ENCODE data around the gene CAPN1. TPM values are rescaled to one million over a fixed set of nuclear protein-coding genes. Genes with fewer than 3 reads are reported as not detected.

The CAPN1 gene
- total and polyA plus RNA-seq, 9 of the 15 experiments (the other 6 are each of a cell fraction or from before 2014, with no cell fraction given) = 3.5 to 199 (median 61.6) TPM

DNA sequence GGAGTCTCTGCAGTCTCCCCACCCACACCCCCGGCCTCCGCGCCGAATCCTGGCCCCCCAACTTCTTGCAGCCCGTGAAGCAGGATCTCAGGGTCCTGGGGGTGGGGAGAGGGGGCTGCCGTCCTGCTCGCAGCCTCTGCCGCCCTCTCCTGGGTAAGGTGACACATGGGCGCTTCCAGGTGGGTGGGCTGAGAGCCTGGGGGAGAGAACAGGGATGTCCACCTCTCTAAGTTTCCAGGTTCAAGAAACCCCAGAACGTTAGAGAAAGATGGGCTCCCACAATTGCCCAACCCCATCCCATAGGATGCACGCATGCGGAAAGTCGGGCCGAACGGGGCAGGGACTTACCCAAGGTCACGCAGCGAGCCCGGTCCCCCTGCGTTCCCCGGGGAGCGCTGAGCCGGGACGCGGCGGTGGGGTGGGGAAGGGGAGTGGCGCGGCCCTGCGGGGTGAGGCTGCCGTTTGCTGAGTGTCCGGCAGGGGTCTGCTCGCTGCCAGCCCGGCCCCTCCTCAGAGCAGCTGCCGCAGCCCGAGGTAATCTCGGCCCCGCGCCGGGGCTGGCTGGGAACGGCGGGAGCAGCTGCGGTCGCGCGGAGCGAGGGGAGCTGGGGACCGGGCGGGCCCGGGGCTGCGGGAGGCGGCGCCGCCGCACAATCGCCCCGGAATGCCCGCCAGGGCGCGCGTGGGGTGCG lies 705 bp upstream of the CAPN1 start:
- Histone ChIP-seq H3K4me3 (peak overlapping the region; percentile 98), H3K36me3 (ENCODE audit: control insufficient read depth, insufficient read depth, low read length) (peaks cover 34% of the 10 kb centered on the region), H2AFZ (ENCODE audit: low read depth, low read length) (peak overlapping the region; percentile 94), H3K27me3 (ENCODE audit: control insufficient read depth in 2 of 2, insufficient read depth in 2 of 2, low read length in 2 of 2) (no peaks in the 10 kb centered on the region), H3K79me2 (ENCODE audit: control insufficient read depth, insufficient read depth, low read length) (peaks cover 45% of the 10 kb centered on the region), H3K27ac (ENCODE audit: extremely low read depth, low read depth, low read length) (peak overlapping the region; percentile 77), H3K9me3 (replicated peaks; ENCODE audit: control insufficient read depth, insufficient read depth, low read depth, low read length) (no peaks in the 10 kb centered on the region), H4K20me1 (replicated peaks; ENCODE audit: control insufficient read depth, insufficient read depth, low read length) (no peaks in the 10 kb centered on the region), H3K4me2 (ENCODE audit: insufficient read depth, low read length) (peak overlapping the region; percentile 94), H3K9me1 (ENCODE audit: control insufficient read depth, insufficient read depth, low read length) (no peaks in the 10 kb centered on the region), H3K4me1 (replicated peaks in 1 of 2; ENCODE audit: control insufficient read depth in 2 of 2, insufficient read depth in 2 of 2, low read length in 2 of 2) (peaks cover 11 to 44% of the 10 kb centered on the region in 2 experiments), H3K9ac (ENCODE audit: insufficient read depth in 1 of 2, low read depth in 2 of 2, low read length in 2 of 2) (peak overlapping the region; percentile 73 to 94)
- intact Hi-C loops (cut with micrococcal nuclease) = loop anchor here (2.0 kb wide), 3 partner anchors 46 to 70 kb away; partner anchors contain the start of genes FAU, MRPL49, SYVN1 and TM7SF2
- no TSS peak for BruUV-seq (replicated peaks)
- DNase-seq (ENCODE audit: extremely low read depth in 1 of 4, low spot score in 3 of 4) (peak; percentile 73 to 84 (median 80)), ATAC-seq (peak; percentile 86), FAIRE-seq (peak; percentile 77)
- ChIA-PET POLR2A (interaction anchor here (0.5 to 5.7 kb wide), 19 partner anchors 10 to 910 kb away, joined by 3 to 90 read pairs (median 4); partner anchors contain the start of genes FAU, MRPL49, SPDYC and SYVN1), CTCF (ENCODE audit: low intra/inter-chr PET ratio) (interaction anchor here (0.8 to 2.6 kb wide), 5 partner anchors 47 to 167 kb away, joined by 3 to 19 read pairs (median 3); partner anchors contain the start of genes ARL2, SYVN1 and TM7SF2)
- in situ Hi-C loops (cut with MboI) = no loop called here
- WGBS (ENCODE audit: insufficient coverage, low coverage, missing lambda C conversion rate) = under 1% methylated on average over 45 of the region's 60 CpGs
- TF ChIP-seq, protein P1, sequence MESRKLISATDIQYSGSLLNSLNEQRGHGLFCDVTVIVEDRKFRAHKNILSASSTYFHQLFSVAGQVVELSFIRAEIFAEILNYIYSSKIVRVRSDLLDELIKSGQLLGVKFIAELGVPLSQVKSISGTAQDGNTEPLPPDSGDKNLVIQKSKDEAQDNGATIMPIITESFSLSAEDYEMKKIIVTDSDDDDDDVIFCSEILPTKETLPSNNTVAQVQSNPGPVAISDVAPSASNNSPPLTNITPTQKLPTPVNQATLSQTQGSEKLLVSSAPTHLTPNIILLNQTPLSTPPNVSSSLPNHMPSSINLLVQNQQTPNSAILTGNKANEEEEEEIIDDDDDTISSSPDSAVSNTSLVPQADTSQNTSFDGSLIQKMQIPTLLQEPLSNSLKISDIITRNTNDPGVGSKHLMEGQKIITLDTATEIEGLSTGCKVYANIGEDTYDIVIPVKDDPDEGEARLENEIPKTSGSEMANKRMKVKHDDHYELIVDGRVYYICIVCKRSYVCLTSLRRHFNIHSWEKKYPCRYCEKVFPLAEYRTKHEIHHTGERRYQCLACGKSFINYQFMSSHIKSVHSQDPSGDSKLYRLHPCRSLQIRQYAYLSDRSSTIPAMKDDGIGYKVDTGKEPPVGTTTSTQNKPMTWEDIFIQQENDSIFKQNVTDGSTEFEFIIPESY (CRISPR knock-in tag; IDR thresholded peaks at IDR 0.05) = 0 out of 2 replicates have a peak, but pooled peaks have one; percentile 20
- TF ChIP-seq, protein P2, sequence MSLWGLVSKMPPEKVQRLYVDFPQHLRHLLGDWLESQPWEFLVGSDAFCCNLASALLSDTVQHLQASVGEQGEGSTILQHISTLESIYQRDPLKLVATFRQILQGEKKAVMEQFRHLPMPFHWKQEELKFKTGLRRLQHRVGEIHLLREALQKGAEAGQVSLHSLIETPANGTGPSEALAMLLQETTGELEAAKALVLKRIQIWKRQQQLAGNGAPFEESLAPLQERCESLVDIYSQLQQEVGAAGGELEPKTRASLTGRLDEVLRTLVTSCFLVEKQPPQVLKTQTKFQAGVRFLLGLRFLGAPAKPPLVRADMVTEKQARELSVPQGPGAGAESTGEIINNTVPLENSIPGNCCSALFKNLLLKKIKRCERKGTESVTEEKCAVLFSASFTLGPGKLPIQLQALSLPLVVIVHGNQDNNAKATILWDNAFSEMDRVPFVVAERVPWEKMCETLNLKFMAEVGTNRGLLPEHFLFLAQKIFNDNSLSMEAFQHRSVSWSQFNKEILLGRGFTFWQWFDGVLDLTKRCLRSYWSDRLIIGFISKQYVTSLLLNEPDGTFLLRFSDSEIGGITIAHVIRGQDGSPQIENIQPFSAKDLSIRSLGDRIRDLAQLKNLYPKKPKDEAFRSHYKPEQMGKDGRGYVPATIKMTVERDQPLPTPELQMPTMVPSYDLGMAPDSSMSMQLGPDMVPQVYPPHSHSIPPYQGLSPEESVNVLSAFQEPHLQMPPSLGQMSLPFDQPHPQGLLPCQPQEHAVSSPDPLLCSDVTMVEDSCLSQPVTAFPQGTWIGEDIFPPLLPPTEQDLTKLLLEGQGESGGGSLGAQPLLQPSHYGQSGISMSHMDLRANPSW (CRISPR knock-in tag; IDR thresholded peaks at IDR 0.05) = no peak
- TF ChIP-seq NEUROD1 (IDR thresholded peaks at IDR 0.05; ENCODE audit: borderline replicate concordance, low read depth, low read length, partially characterized antibody) (no peak), KAT8 (IDR thresholded peaks at IDR 0.05; ENCODE audit: low read depth) (no peak), CHCHD3 (CRISPR knock-in tag; IDR thresholded peaks at IDR 0.05) (no peak)
- TF ChIP-seq, protein P3, sequence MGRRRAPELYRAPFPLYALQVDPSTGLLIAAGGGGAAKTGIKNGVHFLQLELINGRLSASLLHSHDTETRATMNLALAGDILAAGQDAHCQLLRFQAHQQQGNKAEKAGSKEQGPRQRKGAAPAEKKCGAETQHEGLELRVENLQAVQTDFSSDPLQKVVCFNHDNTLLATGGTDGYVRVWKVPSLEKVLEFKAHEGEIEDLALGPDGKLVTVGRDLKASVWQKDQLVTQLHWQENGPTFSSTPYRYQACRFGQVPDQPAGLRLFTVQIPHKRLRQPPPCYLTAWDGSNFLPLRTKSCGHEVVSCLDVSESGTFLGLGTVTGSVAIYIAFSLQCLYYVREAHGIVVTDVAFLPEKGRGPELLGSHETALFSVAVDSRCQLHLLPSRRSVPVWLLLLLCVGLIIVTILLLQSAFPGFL (CRISPR knock-in tag; IDR thresholded peaks at IDR 0.05) = no peak
- TF ChIP-seq, protein P4, sequence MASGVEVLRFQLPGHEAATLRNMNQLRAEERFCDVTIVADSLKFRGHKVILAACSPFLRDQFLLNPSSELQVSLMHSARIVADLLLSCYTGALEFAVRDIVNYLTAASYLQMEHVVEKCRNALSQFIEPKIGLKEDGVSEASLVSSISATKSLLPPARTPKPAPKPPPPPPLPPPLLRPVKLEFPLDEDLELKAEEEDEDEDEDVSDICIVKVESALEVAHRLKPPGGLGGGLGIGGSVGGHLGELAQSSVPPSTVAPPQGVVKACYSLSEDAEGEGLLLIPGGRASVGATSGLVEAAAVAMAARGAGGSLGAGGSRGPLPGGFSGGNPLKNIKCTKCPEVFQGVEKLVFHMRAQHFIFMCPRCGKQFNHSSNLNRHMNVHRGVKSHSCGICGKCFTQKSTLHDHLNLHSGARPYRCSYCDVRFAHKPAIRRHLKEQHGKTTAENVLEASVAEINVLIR (CRISPR knock-in tag; IDR thresholded peaks at IDR 0.05) = no peak
- TF ChIP-seq, protein P5, sequence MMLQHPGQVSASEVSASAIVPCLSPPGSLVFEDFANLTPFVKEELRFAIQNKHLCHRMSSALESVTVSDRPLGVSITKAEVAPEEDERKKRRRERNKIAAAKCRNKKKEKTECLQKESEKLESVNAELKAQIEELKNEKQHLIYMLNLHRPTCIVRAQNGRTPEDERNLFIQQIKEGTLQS (IDR thresholded peaks at IDR 0.05) = no peak
- TF ChIP-seq, protein P5 (CRISPR knock-in tag; conservative IDR thresholded peaks at IDR 0.05) = peak; percentile 20; the same call in 1 of the 2 replicates
- TF ChIP-seq, protein P6, sequence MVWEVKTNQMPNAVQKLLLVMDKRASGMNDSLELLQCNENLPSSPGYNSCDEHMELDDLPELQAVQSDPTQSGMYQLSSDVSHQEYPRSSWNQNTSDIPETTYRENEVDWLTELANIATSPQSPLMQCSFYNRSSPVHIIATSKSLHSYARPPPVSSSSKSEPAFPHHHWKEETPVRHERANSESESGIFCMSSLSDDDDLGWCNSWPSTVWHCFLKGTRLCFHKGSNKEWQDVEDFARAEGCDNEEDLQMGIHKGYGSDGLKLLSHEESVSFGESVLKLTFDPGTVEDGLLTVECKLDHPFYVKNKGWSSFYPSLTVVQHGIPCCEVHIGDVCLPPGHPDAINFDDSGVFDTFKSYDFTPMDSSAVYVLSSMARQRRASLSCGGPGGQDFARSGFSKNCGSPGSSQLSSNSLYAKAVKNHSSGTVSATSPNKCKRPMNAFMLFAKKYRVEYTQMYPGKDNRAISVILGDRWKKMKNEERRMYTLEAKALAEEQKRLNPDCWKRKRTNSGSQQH (CRISPR knock-in tag; IDR thresholded peaks at IDR 0.05) = no peak

Measured in K562 (cell line).